Measurements from ENCODE around the gene SBK3. TPM values are rescaled to one million over a fixed set of nuclear protein-coding genes. Genes with fewer than 3 reads are reported as not detected.

Gene SBK3
- total RNA-seq, 1 experiment from 2014 or later: 1.2 TPM

- TF ChIP-seq EZH2phosphoT487 (IDR thresholded peaks at IDR 0.05; ENCODE audit: borderline replicate concordance): no peak
- TF ChIP-seq EZH2 (IDR thresholded peaks at IDR 0.05): no peak
- CTCF ChIA-PET: no interaction called here
- Histone ChIP-seq H3K4me3 (replicated peaks in 1 of 2; ENCODE audit: low read depth in 1 of 2, low read length in 2 of 2) (no peak overlapping the region), H3K79me2 (ENCODE audit: insufficient read depth, low read length) (no peaks in the 10 kb centered on the region; the same call in 1 of the 2 replicates), H3K36me3 (ENCODE audit: control insufficient read depth in 1 of 2, insufficient read depth in 2 of 2, low read length in 2 of 2) (peaks cover 3 to 15% of the 10 kb centered on the region in 2 experiments), H3K9me2 (ENCODE audit: insufficient read depth) (no peaks in the 10 kb centered on the region), H3K27me3 (ENCODE audit: insufficient read depth, low read length) (no peaks in the 10 kb centered on the region), H3K27ac (ENCODE audit: low read depth, low read length) (no peak overlapping the region), H2AFZ (ENCODE audit: low read depth, low read length, poor library complexity, severe bottlenecking) (no peak overlapping the region), H3K4me2 (ENCODE audit: low read length) (no peak overlapping the region), H3K9ac (ENCODE audit: low read length) (no peak overlapping the region), H3K4me1 (ENCODE audit: control insufficient read depth in 1 of 2, insufficient read depth in 2 of 2, low read length in 2 of 2) (peaks cover 3 to 12% of the 10 kb centered on the region in 2 experiments; a peak in 3 of 4 replicates), H4K20me1 (ENCODE audit: insufficient read depth) (no peaks in the 10 kb centered on the region), H3K9me3 (ENCODE audit: control insufficient read depth in 1 of 2, insufficient read depth in 1 of 2, low read depth in 1 of 2, low read length in 2 of 2) (no peaks in the 10 kb centered on the region)
- BruUV-seq (replicated peaks): no TSS peak
- DNase-seq (ENCODE audit: low read depth, low spot score) (no peak), ATAC-seq (no peak)
- intact Hi-C loops (cut with micrococcal nuclease): no loop called here
- POLR2A ChIA-PET: no interaction called here
- RAD21 ChIA-PET (ENCODE audit: low non-redundant PET in 1 of 2, low total read pairs in 2 of 2, uncharacterized antibody in 2 of 2, unreplicated experiment in 2 of 2): no interaction called here
Observed at GRCh38 chr19:55593096-55593772, 47.9 kb upstream of the SBK3 start.

GRCh38 chr19:55592391-55593090 is 47.2 kb upstream of the SBK3 start:
- BruUV-seq (replicated peaks): no TSS peak
- DNase-seq (ENCODE audit: low read depth, low spot score) (no peak), ATAC-seq (no peak)
- no peak overlapping the region for H3K4me3 ChIP-seq (replicated peaks in 1 of 2; ENCODE audit: low read depth in 1 of 2, low read length in 2 of 2)
- ChIA-PET CTCF (no interaction called here), RAD21 (ENCODE audit: low non-redundant PET in 1 of 2, low total read pairs in 2 of 2, uncharacterized antibody in 2 of 2, unreplicated experiment in 2 of 2) (no interaction called here), POLR2A (no interaction called here)
- no peaks in the 10 kb centered on the region for H3K79me2 ChIP-seq (ENCODE audit: insufficient read depth, low read length)
- H3K27me3 ChIP-seq (ENCODE audit: insufficient read depth, low read length): no peaks in the 10 kb centered on the region
- H4K20me1 ChIP-seq (ENCODE audit: insufficient read depth): no peaks in the 10 kb centered on the region
- H3K4me1 ChIP-seq (ENCODE audit: control insufficient read depth in 1 of 2, insufficient read depth in 2 of 2, low read length in 2 of 2): peaks cover 3 to 12% of the 10 kb centered on the region in 2 experiments; a peak in 3 of 4 replicates
- H3K9me2 ChIP-seq (ENCODE audit: insufficient read depth): no peaks in the 10 kb centered on the region
- no peaks in the 10 kb centered on the region for H3K9me3 ChIP-seq (ENCODE audit: control insufficient read depth in 1 of 2, insufficient read depth in 1 of 2, low read depth in 1 of 2, low read length in 2 of 2)
- no peak overlapping the region for H3K27ac ChIP-seq (ENCODE audit: low read depth, low read length)
- H3K4me2 ChIP-seq (ENCODE audit: low read length): no peak overlapping the region
- intact Hi-C loops (cut with micrococcal nuclease): no loop called here
- no peak overlapping the region for H2AFZ ChIP-seq (ENCODE audit: low read depth, low read length, poor library complexity, severe bottlenecking)
- H3K36me3 ChIP-seq (ENCODE audit: control insufficient read depth in 1 of 2, insufficient read depth in 2 of 2, low read length in 2 of 2): peaks cover 3 to 15% of the 10 kb centered on the region in 2 experiments
- no peak overlapping the region for H3K9ac ChIP-seq (ENCODE audit: low read length)
- TF ChIP-seq POLR2A (IDR thresholded peaks at IDR 0.05; ENCODE audit: borderline replicate concordance, extremely low read depth, insufficient read depth, insufficient read length) (no peak), RAD21 (IDR thresholded peaks at IDR 0.05; ENCODE audit: low read depth) (no peak), ZBTB33 (IDR thresholded peaks at IDR 0.05; ENCODE audit: extremely low read depth, insufficient replicate concordance, low read length) (no peak), JUND (IDR thresholded peaks at IDR 0.05) (no peak), SP1 (IDR thresholded peaks at IDR 0.05; ENCODE audit: low read depth) (no peak), POLR2AphosphoS5 (IDR thresholded peaks at IDR 0.05; ENCODE audit: low read depth, low read length) (no peak), ZFX (IDR thresholded peaks at IDR 0.05) (no peak), CBX3 (IDR thresholded peaks at IDR 0.05; ENCODE audit: low read depth) (no peak), FOSL1 (IDR thresholded peaks at IDR 0.05; ENCODE audit: low read depth) (no peak), YY1 (IDR thresholded peaks at IDR 0.05; ENCODE audit: extremely low read depth, insufficient replicate concordance, low read depth, low read length) (no peak), ZNF274 (IDR thresholded peaks at IDR 0.05; ENCODE audit: low read depth, low read length) (no peak), TCF7L2 (IDR thresholded peaks at IDR 0.05; ENCODE audit: borderline replicate concordance, extremely low read depth, insufficient read depth, insufficient read length) (no peak), EGR1 (IDR thresholded peaks at IDR 0.05; ENCODE audit: low read depth) (no peak), CTCF (IDR thresholded peaks at IDR 0.05 in 2 of 3, conservative IDR thresholded peaks at IDR 0.05 in 1 of 3; ENCODE audit: borderline replicate concordance in 1 of 3, insufficient read depth in 1 of 3, low read depth in 2 of 3, low read length in 2 of 3) (no peak)

Data from HCT116 (cell line).